ENCODE results near the gene ZFP36L1.

ZFP36L1 gene

DNA sequence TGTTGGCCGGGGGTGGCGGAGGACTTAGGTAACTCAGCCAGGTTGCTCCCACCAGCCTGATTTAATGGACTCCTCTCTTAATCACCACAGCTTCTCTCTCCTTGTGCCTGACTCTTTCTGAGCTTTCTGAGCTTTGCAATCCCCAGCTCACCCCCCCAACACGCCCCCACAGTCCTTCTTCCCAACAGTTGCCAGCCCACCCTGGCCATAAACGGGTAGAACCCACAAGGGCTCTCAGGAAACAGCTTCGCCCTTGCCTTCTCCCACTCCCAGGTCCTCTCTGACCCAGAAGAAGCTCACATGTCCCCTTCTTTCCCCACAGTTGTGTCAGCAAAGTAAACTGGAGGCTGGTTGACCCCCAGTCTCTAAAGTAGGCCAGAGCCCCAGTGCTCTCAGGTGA lies 32.9 kb downstream of the ZFP36L1 start:
- no peak for DNase-seq

DNA sequence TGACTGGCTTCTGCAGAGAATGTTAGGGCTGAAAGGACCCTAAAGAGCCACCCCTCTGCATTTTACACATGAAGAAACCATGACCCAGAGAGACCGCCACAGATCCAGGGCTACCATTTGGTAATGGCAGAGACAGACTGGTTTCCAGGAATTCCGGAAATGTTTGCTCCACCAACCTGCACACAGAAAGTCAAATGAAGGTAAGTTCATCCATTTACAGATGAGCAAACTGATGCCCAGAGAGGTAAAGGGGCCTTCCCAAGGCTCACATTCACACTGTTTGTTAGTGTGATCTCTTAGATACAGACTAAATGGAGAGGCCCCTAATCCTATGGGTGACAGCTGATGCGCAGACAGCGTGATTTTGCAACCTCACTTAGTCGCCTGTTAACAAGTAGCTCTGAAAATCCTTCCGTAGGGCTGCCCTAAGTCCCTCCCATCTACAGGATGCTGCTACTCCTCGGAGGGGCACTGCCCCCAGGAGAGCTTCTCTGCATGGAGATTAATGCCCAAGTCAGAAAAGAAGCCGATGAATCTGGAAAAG lies 33.8 kb downstream of the ZFP36L1 start:
- DNase-seq, result no peak

DNA sequence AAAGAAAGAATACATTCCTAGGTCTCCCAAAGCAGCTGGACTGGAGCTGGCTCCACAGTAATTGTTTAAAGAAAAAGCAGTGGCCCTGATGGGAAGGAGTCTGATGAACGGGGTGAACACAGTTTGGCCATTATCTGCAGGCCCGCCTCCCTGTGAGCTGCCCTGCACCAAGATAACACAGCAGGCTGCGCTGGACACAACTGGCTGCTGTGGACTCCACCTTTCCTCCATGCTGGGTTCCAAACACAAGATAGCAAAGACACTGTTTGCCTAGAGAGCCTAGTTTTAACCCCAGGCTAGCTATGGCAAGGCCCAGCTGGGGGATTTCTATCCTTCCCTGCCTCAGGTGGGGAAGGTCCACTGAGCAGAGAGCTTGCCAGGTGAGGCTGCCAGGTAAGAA lies 34.6 kb downstream of the ZFP36L1 start:
- no peak for DNase-seq

DNA sequence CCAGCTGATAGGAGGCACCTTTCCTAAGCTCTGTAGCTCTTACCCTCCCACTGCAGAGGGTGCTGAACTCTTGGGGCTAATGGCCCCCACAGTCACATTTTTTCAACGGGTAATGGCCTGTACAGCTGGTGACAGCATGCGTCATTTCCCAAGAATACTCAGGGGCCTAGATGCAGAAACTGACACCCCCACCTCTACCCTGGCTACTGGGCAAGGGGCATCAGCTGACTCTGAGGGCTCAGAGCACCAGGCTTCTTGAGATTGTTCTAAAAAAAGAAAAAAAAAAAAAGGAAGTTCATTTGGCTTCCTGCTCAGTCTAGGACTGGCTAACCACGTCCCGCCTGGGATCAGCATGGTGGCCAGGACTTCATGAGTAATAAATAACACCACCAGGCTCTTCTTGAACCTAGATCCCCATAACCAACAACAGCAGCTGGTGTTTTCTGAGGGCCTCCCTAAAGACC lies 35.2 kb downstream of the ZFP36L1 start:
- DNase-seq, result no peak

DNA sequence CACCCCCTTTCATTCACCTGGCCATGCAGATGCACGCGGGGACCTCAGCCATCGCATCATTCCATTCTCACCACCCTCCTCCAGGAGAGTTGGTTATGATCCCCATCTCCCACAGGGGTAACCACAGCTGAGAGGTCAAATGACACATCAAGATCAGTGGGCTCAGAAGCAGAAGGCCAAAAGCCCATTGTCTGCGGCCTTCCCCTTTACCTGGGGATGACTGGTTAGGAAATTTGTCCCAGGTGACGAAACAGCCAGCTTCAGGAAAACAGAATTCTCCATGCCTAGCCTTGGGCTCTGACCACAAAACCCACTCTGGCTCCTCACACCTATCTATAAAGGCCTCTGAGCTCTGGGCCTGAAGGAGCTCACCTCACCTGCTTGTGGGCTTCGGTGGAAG lies 36.1 kb downstream of the ZFP36L1 start:
- DNase-seq, result no peak

DNA sequence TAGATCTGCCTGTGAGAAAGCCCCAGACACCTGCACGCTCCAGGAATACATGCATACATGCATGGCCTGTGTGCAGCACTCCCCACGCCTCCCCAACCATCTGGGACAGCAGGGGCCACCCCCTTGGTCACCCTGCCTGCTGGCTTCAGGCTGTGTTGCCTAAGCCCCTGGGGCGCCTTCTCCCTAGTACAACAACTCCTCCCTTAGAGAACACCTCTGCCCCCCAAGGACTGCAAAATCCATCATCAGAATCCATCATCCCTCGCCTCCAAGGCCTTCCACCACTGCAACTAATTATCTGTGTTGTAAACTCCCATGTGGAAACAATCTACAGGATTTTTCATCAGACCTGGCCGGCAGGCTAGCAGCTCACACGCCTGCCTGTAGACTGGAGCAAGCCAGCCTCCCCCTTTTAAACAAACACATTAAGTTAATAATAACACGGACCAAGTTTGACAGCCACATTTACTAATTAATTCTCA lies 36.8 kb downstream of the ZFP36L1 start:
- no peak for DNase-seq

DNA sequence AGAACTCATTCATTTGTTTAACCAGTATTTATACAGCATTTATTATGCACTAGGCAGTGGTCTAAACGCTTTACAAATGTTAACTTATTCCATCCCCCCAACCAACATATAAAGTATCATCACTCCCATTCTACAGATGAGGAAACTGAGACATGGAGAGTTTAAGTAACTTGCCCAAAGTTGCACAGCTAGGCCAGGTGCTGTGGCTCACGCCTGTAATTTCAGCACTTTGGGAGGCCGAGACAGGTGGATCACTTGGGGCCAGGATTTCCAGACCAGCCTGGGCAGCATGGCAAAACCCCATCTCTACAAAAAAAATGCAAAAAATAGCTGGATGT lies 37.9 kb downstream of the ZFP36L1 start:
- no peak for DNase-seq

DNA sequence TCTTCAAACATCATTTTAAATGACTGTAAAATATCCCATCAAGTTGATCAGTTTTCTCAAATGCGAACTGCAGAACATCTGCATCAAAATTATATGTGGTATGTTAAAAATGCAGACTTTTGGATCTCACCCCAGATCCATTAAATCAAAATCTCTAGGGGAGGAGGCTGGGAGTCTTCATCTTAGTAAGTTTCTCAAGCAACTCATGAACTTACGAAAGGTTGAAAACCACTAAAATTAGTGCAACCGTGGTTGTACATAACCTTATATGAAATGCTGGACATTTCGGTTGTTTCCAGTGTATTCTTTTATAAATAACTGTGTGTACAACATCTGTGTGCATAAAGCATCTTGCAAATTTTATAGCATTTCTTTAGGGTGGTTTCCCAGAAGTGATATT lies 39.2 kb downstream of the ZFP36L1 start:
- DNase-seq, result no peak

DNA sequence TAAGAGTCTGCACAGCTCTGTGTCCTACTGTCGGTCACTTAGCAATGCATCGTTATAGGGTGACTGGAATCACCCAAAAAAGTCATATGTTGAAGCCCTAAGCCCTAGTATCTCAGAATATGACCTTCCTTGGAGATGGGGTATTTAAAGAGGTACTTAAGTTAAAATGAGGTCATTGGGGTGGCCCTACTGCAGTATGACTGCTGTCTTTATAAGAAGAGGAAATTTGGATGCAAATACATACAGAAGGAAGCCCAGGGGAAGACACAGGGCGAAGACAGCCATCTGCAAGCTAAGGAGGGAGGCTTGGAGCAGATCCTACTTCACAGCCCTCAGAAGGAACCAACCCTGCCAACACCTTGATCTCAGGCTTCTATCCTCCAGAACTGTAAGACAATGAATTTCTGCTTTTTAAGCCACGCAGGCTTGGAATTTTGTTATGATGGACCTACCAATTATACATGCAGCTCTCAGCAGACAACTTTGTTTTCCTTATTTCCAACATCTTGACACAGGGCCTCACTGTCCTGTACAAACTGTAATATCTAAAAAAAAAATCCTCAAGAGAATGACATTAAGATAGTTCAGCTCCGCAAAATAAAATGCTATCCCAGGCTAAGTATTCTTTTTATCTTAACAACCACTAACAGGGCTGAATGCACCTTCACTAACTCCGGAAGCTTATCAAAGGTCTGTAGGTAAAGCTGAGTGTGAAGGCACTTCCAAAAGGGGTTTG lies 40.4 kb downstream of the ZFP36L1 start:
- DNase-seq, result no peak

DNA sequence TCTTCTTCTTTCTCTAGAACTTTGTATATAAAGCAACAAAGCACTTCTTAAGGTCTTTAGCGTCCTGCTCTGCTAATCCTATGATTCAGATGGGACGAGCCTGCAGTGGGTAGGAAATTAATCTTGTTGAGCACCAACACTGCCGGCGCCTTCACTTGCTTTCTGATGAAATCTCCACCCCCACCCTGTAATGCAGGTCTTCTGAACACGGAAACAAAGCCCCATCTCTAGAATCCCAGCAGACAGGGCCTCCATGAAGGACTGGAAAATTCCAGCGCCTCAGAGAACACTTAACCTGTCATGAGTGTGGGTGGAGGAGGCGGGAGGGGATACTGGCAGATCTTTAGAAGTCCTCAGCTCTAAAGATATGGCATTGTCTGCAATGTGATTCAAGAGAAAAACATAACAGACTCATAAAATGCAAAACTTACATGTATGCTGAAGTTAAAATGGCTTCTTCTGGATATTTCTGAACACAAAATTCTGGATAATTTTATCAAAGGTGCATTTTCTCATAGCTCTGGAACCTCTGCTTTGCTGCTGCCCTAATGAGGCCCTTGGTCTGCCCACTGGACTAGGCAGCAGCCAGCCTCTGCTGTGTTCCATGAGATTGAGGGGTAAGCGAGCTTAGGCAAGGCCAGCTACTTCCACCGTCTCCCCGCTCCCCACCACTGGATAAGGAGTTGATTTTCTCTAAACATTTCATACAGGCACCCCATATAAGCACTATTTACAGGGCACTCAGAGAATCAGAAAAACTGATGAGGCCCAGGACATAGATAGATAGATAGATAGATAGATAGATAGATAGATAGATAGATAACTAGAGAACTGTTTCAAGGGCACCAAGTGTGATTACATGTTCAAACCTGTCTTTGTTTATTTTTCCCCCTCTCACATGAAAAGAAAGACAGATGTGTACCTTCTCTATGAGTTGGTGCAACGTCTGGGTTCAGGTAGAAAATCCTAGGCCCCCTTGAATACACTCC lies 43.1 kb downstream of the ZFP36L1 start:
- DNase-seq, result no peak

DNA sequence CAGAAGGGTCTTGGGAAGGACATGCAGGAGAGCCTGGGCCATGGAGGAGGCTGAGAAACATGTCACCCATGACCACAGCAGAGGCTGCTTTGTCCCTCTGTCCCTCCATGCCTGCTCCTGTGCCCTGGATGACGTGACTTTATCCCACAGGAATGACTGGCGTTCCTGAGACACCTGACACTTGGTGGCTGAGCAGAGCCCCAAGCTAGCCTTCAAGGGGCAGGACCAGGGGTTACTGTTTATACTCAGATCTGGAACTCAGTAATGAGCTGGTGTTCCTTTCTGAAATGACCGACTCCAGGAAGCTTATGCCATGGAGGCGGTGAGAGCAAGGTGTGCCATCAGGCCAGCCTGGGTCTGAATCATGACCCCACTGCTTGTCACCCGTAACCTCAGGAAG lies 44.2 kb downstream of the ZFP36L1 start:
- no peak for DNase-seq

DNA sequence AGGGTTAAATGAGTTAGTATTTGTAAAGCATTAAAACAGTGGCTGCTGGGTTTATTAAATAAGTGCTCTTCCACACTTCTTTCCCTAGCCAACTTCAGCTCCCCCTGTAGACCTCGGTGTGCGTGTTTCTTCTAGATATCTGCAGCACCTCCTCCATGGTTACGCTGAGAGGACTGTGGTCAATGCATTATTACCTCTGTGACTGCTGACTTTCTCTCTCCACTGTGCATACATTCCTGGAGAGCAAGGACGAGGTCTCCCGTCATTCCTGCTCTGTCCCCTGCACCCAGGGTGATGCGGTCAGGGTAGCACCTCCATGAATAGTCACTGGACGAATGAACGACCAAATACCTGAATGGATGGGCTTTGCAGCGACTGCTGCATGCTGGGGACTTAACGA lies 44.6 kb downstream of the ZFP36L1 start:
- no peak for DNase-seq

DNA sequence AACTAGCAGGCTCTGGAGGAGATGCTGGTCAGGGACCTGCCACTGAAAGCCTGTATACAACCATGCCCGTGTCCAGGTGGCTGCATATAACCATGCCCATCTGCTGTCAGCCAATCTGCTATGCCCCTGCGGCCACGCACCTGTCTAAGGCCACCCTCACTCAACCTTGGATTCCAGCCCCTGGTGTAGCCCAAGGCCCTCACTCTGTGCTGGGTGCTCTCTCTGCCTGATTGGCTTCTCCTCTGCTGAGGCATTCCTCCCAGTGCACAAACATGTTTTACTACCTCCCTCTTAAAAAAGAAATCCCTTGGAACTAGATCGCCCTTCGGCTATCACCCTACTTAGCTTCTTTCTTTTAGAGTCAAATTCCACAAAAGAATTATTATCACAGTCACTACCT lies 45.5 kb downstream of the ZFP36L1 start:
- DNase-seq, result no peak

DNA sequence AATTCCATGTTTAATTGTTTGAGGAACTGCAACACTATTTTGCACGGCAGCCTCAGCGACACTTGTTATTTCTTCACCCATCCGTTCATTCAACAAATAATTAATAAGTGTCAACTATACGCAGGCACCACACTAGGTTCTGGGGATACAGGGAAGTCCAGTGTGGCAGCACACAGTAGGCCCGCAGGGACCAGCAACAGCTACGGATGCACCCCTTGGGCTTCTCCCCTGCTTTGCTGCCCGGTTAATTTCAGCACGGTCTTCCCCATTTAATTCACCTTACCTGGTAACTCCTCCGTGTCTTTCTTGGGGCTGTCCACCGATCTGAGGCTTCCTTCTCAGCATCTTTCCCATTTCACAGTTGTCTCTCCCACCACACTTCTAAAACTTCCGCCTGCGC lies 48.3 kb downstream of the ZFP36L1 start:
- no peak for DNase-seq

DNA sequence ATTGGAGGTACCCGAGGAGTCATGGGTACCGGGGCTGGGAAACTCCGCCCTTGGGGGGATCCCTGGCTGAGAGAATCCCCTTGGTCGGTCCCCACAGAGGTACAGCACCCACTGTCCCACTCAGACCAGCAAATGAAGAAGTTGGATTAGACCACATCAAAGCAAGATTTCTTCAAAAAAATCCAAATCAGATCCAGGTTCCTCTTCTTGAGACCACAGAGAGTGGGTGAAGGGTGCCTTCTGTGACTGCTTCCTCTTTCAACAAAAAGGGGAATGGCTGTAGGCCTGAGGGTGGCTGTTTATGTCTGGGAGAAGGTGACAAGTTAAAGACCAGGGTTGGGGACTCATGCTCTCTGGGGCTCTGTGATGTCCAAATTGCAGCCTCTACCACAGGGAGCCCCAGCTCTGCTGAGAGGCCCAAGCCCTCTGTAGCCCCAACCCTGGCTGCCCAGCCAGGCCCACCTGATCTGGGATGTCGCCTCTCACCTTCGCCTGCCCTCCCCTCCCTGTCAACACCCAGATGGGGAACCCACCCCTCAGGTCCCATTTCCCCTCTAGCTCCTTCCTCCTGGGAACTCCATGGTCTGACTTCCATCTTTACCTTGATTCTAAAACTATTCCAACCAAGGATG lies 50.9 kb downstream of the ZFP36L1 start:
- DNase-seq, result no peak

DNA sequence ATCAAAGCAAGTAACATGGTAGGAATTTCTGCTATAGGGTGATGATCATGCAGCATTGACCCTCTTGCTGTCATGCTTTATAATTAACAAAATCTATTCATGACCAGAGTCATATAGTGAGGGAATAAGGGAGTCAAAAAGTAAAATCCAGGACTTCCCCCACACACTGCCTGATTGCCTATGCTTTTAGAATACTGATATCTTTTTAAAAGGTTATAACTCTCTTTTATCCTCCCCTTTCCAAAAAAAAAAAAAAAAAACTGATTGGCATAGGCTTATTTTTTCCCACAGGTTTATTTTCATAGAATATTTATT lies 51.4 kb downstream of the ZFP36L1 start:
- no peak for DNase-seq

DNA sequence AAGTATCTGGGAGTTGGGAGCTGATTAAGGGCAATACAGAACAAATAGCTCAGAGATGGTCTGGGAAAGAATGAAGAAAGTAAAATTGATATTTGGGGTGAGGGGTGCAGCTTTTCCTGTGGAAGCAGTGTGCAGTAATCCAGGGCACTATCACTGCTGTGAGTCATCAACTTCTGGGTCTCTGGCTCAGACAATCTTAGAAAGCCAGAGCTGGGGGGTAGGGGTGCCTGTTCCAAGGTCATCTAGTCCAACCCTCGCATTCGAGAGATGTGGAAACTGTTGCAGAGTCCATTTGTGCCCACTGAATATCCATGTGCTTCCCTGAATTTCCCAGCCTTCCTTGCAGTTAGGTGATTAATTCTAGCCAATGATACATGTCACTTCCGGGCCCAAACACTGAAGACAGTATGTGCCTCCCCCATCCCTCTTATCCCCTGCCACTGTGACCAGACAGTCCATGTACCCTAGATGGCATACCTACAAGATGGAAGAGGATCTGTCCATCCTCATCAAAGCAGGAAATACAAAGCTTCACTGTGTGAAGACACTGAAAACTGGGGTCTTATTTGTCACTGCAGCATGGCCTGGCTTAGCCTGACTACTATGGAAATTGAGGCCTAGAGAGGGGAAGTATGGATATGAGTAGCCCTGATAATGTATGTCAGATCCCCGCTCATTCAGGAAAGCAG lies 51.9 kb downstream of the ZFP36L1 start:
- no peak for DNase-seq

DNA sequence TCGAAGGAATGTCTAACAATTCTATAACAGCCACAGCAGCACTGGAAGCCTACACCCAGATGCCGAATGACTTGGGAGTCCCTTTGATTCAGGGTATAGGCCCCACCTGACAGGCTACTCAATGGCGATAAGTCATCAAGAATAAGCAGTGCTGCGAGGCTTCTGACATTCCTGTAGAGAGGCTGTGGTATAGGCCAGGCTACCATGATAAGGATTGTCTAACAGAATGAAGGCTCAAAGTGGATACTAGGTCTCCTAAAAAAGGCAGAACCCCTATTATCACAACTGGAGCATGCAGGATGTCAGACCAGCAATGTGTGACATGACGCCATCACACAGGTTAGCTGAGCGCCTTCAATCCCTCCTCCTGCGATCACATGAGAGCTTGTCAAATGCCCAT lies 53.2 kb downstream of the ZFP36L1 start:
- no peak for DNase-seq

DNA sequence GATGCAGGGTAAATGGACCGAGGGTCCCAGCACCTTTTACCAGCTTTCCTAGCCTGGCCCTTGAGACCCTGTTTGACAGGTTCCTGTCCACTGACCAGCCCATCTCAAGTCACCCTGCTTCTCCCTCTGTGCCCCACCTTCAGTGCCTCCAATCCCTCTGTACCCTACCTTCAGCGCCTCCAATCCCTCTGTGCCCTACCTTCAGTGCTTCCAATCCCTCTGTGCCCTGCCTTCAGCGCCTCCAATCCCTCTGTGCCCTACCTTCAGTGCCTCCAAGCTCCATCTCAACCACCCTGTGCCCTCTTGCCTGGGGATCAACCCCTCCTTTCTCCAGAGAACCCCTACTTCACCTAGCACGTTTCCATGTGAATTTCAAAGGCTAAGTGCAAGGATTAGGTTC lies 54.3 kb downstream of the ZFP36L1 start:
- DNase-seq, result no peak
